Fibroblast of pulmonary artery (primary cell): ENCODE measurements around the gene SGCA.

Source experiments
- DNase-seq: peaks from one replicate; pipeline ENCODE4 v3.0.0-alpha.2; 2010; ENCODE audit warnings: low read depth
- H3K4me3 ChIP-seq: replicated peaks from 2 replicates; pipeline ENCODE4 v1.5.1; 2011; ENCODE audit warnings: low read depth, mild to moderate bottlenecking, control low read depth, low read length, moderate library complexity
- CTCF ChIP-seq: IDR thresholded peaks from 2 replicates; pipeline ENCODE4 v1.5.1; 2011; ENCODE audit warnings: mild to moderate bottlenecking, control low read depth, low read length, inconsistent platforms; ENCODE audit errors: missing control alignments

SGCA gene

GRCh38 chr17:50170662-50171370, 5.0 kb downstream of the SGCA start:
- TF ChIP-seq CTCF: no peak
- DNase-seq: no peak

GRCh38 chr17:50171371-50172071, 5.7 kb downstream of the SGCA start:
- no peak for TF ChIP-seq CTCF
- DNase-seq: no peak
- no peak overlapping the region for H3K4me3 ChIP-seq

More at GRCh38 chr17:50170662-50171370, 5.0 kb downstream of the SGCA start:
- H3K4me3 ChIP-seq: no peak overlapping the region

GRCh38 chr17:50172130-50172529, 6.3 kb downstream of the SGCA start:
- DNase-seq: no peak
- no peak overlapping the region for H3K4me3 ChIP-seq
- TF ChIP-seq CTCF: no peak

- H3K4me3 ChIP-seq: no peak overlapping the region
- no peak for TF ChIP-seq CTCF
- no peak for DNase-seq
These were observed 7.1 kb downstream of the SGCA start for GRCh38 chr17:50172936-50173334.

- DNase-seq: peak; percentile 85
- H3K4me3 ChIP-seq: no peak overlapping the region
- TF ChIP-seq CTCF: no peak
These were observed 7.6 kb downstream of the SGCA start for GRCh38 chr17:50173335-50173941.

GRCh38 chr17:50174444-50174843, 8.6 kb downstream of the SGCA start:
- no peak for DNase-seq
- no peak overlapping the region for H3K4me3 ChIP-seq
- no peak for TF ChIP-seq CTCF
